HepG2 (cell line): ENCODE results near the gene ASTN2. TPM values are rescaled to one million over a fixed set of nuclear protein-coding genes. Genes with fewer than 3 reads are reported as not detected.

Experiments
- ATAC-seq: fragments of 200-7000 bp; cut with Tn5 transposase; 3 replicates; pipeline ENCODE4 v1.9.1; 2020; ENCODE audit warnings: mild to moderate bottlenecking, moderate library complexity
- BruUV-seq: library from RNA; stranded (reverse); fragments of 400-500 nt; replicated peaks from 2 replicates; lab custom pipeline; 2021; lab: Mats Ljungman, UMichigan
- CTCF ChIA-PET: fragments of 300-600 bp; formaldehyde crosslinking; extraction: SDS; loops from one replicate; lab custom pipeline; 2021; ENCODE audit warnings: low total read pairs, inconsistent platforms, low intra/inter-chr PET ratio; lab: Yijun Ruan, JAX
- POLR2A ChIA-PET: fragments of 350-600 bp; sonication (Branson Sonifier 250); formaldehyde crosslinking; loops from one replicate; lab custom pipeline; 2020; ENCODE audit warnings: antibody characterized with exemption, inconsistent platforms; lab: Yijun Ruan, JAX
- DNase-seq: peaks from one replicate; pipeline ENCODE4 v3.0.0-alpha.2; 2015; ENCODE audit warnings: low spot score
- FAIRE-seq: peaks from 3 replicates; lab custom pipeline; 2011; peaks lifted over from hg19 to GRCh38; lab: Jason Lieb, UNC
- H2AFZ ChIP-seq: one replicate; pipeline ENCODE4 v1.6.1; 2011; ENCODE audit warnings: low read length, inconsistent platforms
- H3K27ac ChIP-seq: fragments of 300-600 bp; 3 replicates; pipeline ENCODE4 v1.8.0; 2011; ENCODE audit warnings: mixed run types, mild to moderate bottlenecking, mixed read lengths, low read length, inconsistent platforms; ENCODE audit not compliant: insufficient read depth; ENCODE audit errors: extremely low read length
- H3K27me3 ChIP-seq, 2 experiments: fragments of 200-600 bp in 1 of 2; 2 replicates in 1 of 2; 3 replicates in 1 of 2; pipeline versions ENCODE4 v1.6.0 to v1.8.0; 2011; ENCODE audit warnings: low read length in 2 of 2, mild to moderate bottlenecking in 2 of 2, moderate library complexity in 2 of 2, inconsistent platforms in 1 of 2; ENCODE audit not compliant: insufficient read depth in 2 of 2, control insufficient read depth in 1 of 2
- H3K36me3 ChIP-seq, 2 experiments: fragments of 200-600 bp in 1 of 2; replicated peaks in 1 of 2; 2 replicates in 1 of 2; 3 replicates in 1 of 2; pipeline versions ENCODE4 v1.5.1 to v1.8.0; 2011; ENCODE audit warnings: low read length in 2 of 2, inconsistent platforms in 1 of 2; ENCODE audit not compliant: insufficient read depth in 2 of 2, control insufficient read depth in 1 of 2
- H3K4me1 ChIP-seq: 2 replicates; pipeline ENCODE4 v1.5.1; 2012; ENCODE audit warnings: low read length, inconsistent platforms; ENCODE audit not compliant: insufficient read depth
- H3K4me2 ChIP-seq: 2 replicates; pipeline ENCODE4 v1.6.0; 2011; ENCODE audit warnings: low read depth, low read length, inconsistent platforms
- H3K4me3 ChIP-seq, 3 experiments: fragments of 200-600 bp in 1 of 3; sonication (generic), shearing (Covaris generic) in 1 of 3; replicated peaks in 1 of 3; 2 replicates each; pipeline ENCODE4 v1.5.1; 2011 to 2016; ENCODE audit warnings: low read length in 3 of 3, inconsistent platforms in 2 of 3, low read depth in 2 of 3, mild to moderate bottlenecking in 2 of 3, control low read depth in 1 of 3, mixed read lengths in 1 of 3; ENCODE audit not compliant: insufficient read depth in 1 of 3
- H3K79me2 ChIP-seq: one replicate; pipeline ENCODE4 v1.6.1; 2011; ENCODE audit warnings: low read length, inconsistent platforms; ENCODE audit not compliant: insufficient read depth
- H3K9ac ChIP-seq: 2 replicates; pipeline ENCODE4 v1.6.0; 2011; ENCODE audit warnings: mild to moderate bottlenecking, low read depth, low read length, inconsistent platforms; ENCODE audit not compliant: insufficient read depth
- H3K9me3 ChIP-seq: 2 replicates; pipeline ENCODE4 v1.5.1; 2012; ENCODE audit warnings: mild to moderate bottlenecking, low read length
- H4K20me1 ChIP-seq: 2 replicates; pipeline ENCODE4 v1.6.0; 2011; ENCODE audit warnings: inconsistent platforms, mild to moderate bottlenecking, low read length, moderate library complexity; ENCODE audit not compliant: insufficient read depth
- ATF7 ChIP-seq, 2 experiments: fragments of 450-650 bp in 1 of 2; sonication (generic) in 1 of 2; formaldehyde crosslinking in 1 of 2; IDR thresholded peaks; 2 replicates each; pipeline versions ENCODE4 v1.4.0 to v1.6.1; 2016 to 2020; ENCODE audit warnings: antibody characterized with exemption in 1 of 2, mild to moderate bottlenecking in 1 of 2, missing genetic modification reagents in 1 of 2
- ETV6 ChIP-seq: sonication (generic); formaldehyde crosslinking; conservative IDR thresholded peaks from 2 replicates; pipeline ENCODE4 v1.4.0; 2020; ENCODE audit warnings: missing genetic modification reagents
- GLI4 ChIP-seq: sonication (generic); formaldehyde crosslinking; IDR thresholded peaks from 2 replicates; pipeline ENCODE4 v1.5.1; 2020; ENCODE audit warnings: missing genetic modification reagents, mild to moderate bottlenecking, moderate library complexity, borderline replicate concordance
- ZNF10 ChIP-seq: sonication (generic); formaldehyde crosslinking; IDR thresholded peaks from 2 replicates; pipeline ENCODE4 v1.4.0; 2020; ENCODE audit warnings: mild to moderate bottlenecking, low read depth, missing genetic modification reagents, borderline replicate concordance
- ZSCAN25 ChIP-seq: sonication (generic); formaldehyde crosslinking; IDR thresholded peaks from 2 replicates; pipeline ENCODE4 v1.8.0; 2022; ENCODE audit warnings: mild to moderate bottlenecking, missing genetic modification reagents
- WGBS: methylation state at CpG from one replicate; pipeline ENCODE4 v1.1.6; 2017; ENCODE audit warnings: low lambda C conversion rate; 5-methylcytosine and 5-hydroxymethylcytosine counted together
- in situ Hi-C: cut with HindIII; loops from 2 replicates; pipeline ENCODE4 v1.10.0; 2017; ENCODE audit warnings: low pct_unique_long_range_greater_than_20kb; ENCODE audit not compliant: extremely low pct_ligation_motif_present
- intact Hi-C: fragments of 100-400 bp; cut with micrococcal nuclease; formaldehyde crosslinking; loops from one replicate; pipeline ENCODE4 v1.10.0; 2022; ENCODE audit not compliant: unreplicated experiment
- polyA plus RNA-seq, 8 experiments: library from polyadenylated mRNA; depleted of rRNA in 3 of 8; stranded (reverse) in 7 of 8; unstranded in 1 of 8; fragments of >200 nt; fragmentation: Illumina TruSeq in 4 of 8; extraction: Trizol in 4 of 8; gene quantifications; 2 replicates each; pipeline versions ENCODE4 v1.2.1 to v1.2.3, GENCODE V29; 2011 to 2016; ENCODE audit warnings: low read depth in 4 of 8, missing spikeins in 1 of 8, mixed read lengths in 1 of 8; ENCODE audit not compliant: insufficient read depth in 1 of 8
- total RNA-seq, 5 experiments: library from RNA; depleted of rRNA; stranded (reverse); fragments of >200 nt; fragmentation: Illumina TruSeq; extraction: Trizol; gene quantifications; 2 replicates each; pipeline ENCODE4 v1.2.3, GENCODE V29; 2016; ENCODE audit warnings: low read depth in 1 of 5
- TF ChIP-seq, protein P1 (sequence below): sonication (generic); formaldehyde crosslinking; IDR thresholded peaks from 2 replicates; pipeline ENCODE4 v1.8.0; 2022; ENCODE audit warnings: mild to moderate bottlenecking, missing genetic modification reagents; ENCODE audit not compliant: insufficient replicate concordance
- TF ChIP-seq, protein P2 (sequence below): sonication (generic); formaldehyde crosslinking; IDR thresholded peaks from 2 replicates; pipeline ENCODE4 v1.4.0; 2020; ENCODE audit warnings: mild to moderate bottlenecking, missing genetic modification reagents
- TF ChIP-seq, protein P3 (sequence below): sonication (generic); formaldehyde crosslinking; IDR thresholded peaks from 2 replicates; pipeline ENCODE4 v1.4.0; 2020; ENCODE audit warnings: missing genetic modification reagents, borderline replicate concordance
- TF ChIP-seq, protein P4 (sequence below): sonication (generic); formaldehyde crosslinking; IDR thresholded peaks from 2 replicates; pipeline ENCODE4 v1.8.1; 2023; ENCODE audit warnings: mild to moderate bottlenecking, missing genetic modification reagents, borderline replicate concordance

Gene ASTN2
- total and polyA plus RNA-seq, 2 of the 13 experiments (the other 11 are each of a cell fraction or from before 2014, with no cell fraction given) = 5.2 to 13.5 TPM

DNA sequence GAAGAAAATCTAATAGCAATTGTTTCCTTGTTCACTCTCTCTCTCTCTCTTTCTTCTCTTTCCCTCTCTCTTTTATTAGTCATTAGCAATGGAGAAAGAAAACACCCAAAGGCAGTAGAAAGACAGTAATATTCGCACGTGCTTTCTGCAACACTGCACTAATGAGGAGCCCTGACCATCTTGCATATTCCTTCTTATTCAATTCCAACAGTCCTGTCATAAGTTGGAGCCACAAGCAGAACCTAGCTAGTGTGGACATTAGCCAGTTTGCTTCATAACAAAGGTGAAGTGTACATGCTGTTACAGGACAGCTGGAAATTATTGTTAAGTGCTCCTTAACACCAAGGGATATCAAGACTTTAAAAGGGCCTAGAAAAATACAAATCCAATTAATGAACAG, 664.3 kb downstream of the ASTN2 start:
- peaks cover 1 to 3% of the 10 kb centered on the region in 2 experiments; a peak in 2 of 5 replicates for H3K27me3 ChIP-seq
- no peaks in the 10 kb centered on the region for H3K79me2 ChIP-seq
- CTCF ChIA-PET = no interaction called here
- DNase-seq (no peak), ATAC-seq (no peak), FAIRE-seq (no peak)
- in situ Hi-C loops = no loop called here
- H3K27ac ChIP-seq = no peak overlapping the region
- H4K20me1 ChIP-seq = no peaks in the 10 kb centered on the region
- no TSS peak for BruUV-seq
- TF ChIP-seq, protein P1, sequence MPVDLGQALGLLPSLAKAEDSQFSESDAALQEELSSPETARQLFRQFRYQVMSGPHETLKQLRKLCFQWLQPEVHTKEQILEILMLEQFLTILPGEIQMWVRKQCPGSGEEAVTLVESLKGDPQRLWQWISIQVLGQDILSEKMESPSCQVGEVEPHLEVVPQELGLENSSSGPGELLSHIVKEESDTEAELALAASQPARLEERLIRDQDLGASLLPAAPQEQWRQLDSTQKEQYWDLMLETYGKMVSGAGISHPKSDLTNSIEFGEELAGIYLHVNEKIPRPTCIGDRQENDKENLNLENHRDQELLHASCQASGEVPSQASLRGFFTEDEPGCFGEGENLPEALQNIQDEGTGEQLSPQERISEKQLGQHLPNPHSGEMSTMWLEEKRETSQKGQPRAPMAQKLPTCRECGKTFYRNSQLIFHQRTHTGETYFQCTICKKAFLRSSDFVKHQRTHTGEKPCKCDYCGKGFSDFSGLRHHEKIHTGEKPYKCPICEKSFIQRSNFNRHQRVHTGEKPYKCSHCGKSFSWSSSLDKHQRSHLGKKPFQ (CRISPR knock-in tag) = no peak
- TF ChIP-seq ATF7 (IDR thresholded peaks at IDR 0.05) (no peak), ATF7 (CRISPR knock-in tag; IDR thresholded peaks at IDR 0.05) (no peak), GLI4 (CRISPR knock-in tag) (no peak), ZSCAN25 (CRISPR knock-in tag) (no peak), ZNF10 (CRISPR knock-in tag) (no peak), ETV6 (no peak)
- TF ChIP-seq, protein P2, sequence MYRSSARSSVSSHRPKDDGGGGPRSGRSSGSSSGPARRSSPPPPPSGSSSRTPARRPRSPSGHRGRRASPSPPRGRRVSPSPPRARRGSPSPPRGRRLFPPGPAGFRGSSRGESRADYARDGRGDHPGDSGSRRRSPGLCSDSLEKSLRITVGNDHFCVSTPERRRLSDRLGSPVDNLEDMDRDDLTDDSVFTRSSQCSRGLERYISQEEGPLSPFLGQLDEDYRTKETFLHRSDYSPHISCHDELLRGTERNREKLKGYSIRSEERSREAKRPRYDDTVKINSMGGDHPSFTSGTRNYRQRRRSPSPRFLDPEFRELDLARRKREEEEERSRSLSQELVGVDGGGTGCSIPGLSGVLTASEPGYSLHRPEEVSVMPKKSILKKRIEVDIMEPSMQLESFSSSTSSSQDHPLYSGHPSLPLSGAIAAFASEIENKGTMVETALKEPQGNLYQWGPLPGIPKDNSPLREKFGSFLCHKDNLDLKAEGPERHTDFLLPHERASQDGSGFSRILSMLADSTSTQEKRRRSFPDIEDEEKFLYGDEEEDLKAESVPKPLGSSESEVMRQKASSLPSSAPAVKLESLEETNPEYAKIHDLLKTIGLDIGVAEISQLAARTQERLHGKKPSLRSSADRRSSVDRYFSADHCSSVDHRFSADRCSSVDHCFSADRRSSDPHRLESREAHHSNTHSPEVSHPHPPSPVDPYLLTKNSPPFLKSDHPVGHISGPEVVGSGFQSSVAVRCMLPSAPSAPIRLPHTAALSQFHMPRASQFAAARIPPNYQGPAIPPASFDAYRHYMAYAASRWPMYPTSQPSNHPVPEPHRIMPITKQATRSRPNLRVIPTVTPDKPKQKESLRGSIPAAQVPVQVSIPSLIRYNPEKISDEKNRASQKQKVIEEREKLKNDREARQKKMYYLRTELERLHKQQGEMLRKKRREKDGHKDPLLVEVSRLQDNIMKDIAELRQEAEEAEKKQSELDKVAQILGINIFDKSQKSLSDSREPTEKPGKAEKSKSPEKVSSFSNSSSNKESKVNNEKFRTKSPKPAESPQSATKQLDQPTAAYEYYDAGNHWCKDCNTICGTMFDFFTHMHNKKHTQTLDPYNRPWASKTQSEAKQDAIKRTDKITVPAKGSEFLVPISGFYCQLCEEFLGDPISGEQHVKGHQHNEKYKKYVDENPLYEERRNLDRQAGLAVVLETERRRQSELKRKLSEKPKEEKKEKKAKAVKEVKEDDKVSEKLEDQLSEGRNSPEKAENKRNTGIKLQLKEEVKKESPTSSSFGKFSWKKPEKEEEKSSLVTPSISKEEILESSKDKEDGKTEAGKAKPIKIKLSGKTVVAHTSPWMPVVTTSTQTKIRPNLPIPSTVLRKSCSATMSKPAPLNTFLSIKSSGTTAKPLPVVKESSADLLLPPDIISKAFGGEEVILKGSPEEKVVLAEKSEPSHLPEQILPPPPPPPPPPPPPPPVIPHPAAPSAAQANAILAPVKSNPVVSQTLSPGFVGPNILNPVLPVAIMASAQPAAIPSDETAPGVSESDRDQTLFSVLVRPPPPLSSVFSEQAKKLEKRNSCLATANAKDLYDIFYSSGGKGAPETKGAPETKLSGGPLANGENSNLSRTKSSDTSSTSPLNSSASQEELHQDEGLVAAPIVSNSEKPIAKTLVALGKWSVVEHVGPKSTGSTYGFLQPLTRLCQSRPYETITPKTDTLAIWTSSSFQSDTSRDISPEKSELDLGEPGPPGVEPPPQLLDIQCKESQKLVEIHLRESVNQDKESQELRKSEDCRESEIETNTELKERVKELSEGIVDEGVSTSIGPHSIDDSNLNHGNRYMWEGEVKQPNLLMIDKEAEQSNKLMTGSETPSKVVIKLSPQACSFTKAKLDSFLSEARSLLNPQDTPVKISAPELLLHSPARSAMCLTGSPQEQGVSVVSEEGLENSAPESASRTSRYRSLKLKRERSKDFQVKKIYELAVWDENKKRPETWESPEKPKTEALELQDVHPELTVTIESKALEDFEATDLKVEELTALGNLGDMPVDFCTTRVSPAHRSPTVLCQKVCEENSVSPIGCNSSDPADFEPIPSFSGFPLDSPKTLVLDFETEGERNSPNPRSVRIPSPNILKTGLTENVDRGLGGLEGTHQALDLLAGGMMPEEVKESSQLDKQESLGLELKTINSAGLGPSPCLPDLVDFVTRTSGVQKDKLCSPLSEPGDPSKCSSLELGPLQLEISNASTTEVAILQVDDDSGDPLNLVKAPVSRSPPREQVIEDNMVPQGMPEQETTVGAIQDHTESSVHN (CRISPR knock-in tag) = no peak
- TF ChIP-seq, protein P3, sequence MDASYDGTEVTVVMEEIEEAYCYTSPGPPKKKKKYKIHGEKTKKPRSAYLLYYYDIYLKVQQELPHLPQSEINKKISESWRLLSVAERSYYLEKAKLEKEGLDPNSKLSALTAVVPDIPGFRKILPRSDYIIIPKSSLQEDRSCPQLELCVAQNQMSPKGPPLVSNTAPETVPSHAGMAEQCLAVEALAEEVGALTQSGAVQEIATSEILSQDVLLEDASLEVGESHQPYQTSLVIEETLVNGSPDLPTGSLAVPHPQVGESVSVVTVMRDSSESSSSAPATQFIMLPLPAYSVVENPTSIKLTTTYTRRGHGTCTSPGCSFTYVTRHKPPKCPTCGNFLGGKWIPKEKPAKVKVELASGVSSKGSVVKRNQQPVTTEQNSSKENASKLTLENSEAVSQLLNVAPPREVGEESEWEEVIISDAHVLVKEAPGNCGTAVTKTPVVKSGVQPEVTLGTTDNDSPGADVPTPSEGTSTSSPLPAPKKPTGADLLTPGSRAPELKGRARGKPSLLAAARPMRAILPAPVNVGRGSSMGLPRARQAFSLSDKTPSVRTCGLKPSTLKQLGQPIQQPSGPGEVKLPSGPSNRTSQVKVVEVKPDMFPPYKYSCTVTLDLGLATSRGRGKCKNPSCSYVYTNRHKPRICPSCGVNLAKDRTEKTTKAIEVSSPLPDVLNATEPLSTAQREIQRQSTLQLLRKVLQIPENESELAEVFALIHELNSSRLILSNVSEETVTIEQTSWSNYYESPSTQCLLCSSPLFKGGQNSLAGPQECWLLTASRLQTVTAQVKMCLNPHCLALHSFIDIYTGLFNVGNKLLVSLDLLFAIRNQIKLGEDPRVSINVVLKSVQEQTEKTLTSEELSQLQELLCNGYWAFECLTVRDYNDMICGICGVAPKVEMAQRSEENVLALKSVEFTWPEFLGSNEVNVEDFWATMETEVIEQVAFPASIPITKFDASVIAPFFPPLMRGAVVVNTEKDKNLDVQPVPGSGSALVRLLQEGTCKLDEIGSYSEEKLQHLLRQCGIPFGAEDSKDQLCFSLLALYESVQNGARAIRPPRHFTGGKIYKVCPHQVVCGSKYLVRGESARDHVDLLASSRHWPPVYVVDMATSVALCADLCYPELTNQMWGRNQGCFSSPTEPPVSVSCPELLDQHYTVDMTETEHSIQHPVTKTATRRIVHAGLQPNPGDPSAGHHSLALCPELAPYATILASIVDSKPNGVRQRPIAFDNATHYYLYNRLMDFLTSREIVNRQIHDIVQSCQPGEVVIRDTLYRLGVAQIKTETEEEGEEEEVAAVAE (CRISPR knock-in tag) = no peak
- TF ChIP-seq, protein P4, sequence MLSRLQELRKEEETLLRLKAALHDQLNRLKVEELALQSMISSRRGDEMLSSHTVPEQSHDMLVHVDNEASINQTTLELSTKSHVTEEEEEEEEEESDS (CRISPR knock-in tag) = no peak
- POLR2A ChIA-PET = no interaction called here
- no peak overlapping the region for H3K9ac ChIP-seq
- H3K36me3 ChIP-seq = no peaks in the 10 kb centered on the region
- no peak overlapping the region for H3K4me2 ChIP-seq
- intact Hi-C loops = no loop called here
- 0% methylated on average over 2 of the region's 2 CpGs for WGBS
- H3K9me3 ChIP-seq = 0 out of 2 replicates have a peak, but pooled peaks cover under 1% of the 10 kb centered on the region
- no peak overlapping the region for H2AFZ ChIP-seq
- H3K4me3 ChIP-seq = no peak overlapping the region
- H3K4me1 ChIP-seq = no peaks in the 10 kb centered on the region
